ENCODE measurements around the gene FAM240A. TPM values are rescaled to one million over a fixed set of nuclear protein-coding genes. Genes with fewer than 3 reads are reported as not detected.

FAM240A gene
- total RNA-seq, 8 experiments from 2014 or later: 0.28 TPM; not detected in 7

GRCh38 chr3:46595819-46596314 is 16.5 kb upstream of the FAM240A start:
- ATAC-seq (replicated peaks in 6 of 8): peak in 2 of 8 experiments; percentile 63 to 76
- in situ Hi-C loops (cut with MboI; ENCODE audit: low pct_unique_long_range_greater_than_20kb in 2 of 9, low sequenced_read_pairs in 9 of 9, unreplicated experiment in 9 of 9): no loop called here
- Histone ChIP-seq H3K27ac (no peak overlapping the region), H3K4me1 (replicated peaks in 1 of 2) (peaks cover 8 to 11% of the 10 kb centered on the region in 2 donors), H3K4me3 (no peak overlapping the region)
- 0 to 81% (median 47%) methylated on average over 2 to 8 of the region's 8 CpGs; no CpG with 5 or more reads in 3 of the 10 experiments for WGBS, 10 experiments

GRCh38 chr3:46599590-46599989 is 12.7 kb upstream of the FAM240A start:
- H3K4me1 ChIP-seq (replicated peaks in 1 of 2): peaks cover 8 to 14% of the 10 kb centered on the region in 2 donors
- ATAC-seq (replicated peaks in 6 of 8): peak in 3 of 8 experiments; percentile 29 to 39 (median 31)
- peak overlapping the region in 1 of 2 donors; percentile 28 for H3K27ac ChIP-seq
- in situ Hi-C loops (cut with MboI; ENCODE audit: low pct_unique_long_range_greater_than_20kb in 2 of 9, low sequenced_read_pairs in 9 of 9, unreplicated experiment in 9 of 9): no loop called here
- no peak overlapping the region for H3K4me3 ChIP-seq
- WGBS, 10 experiments: 13 to 100% (median 57%) methylated on average over 1 to 3 of the region's 5 CpGs; no CpG with 5 or more reads in 4 of the 10 experiments

GRCh38 chr3:46603446-46604046 is 8.8 kb upstream of the FAM240A start:
- in situ Hi-C loops (cut with MboI; ENCODE audit: low pct_unique_long_range_greater_than_20kb in 2 of 9, low sequenced_read_pairs in 9 of 9, unreplicated experiment in 9 of 9): no loop called here
- H3K4me1 ChIP-seq (replicated peaks in 1 of 2): peaks cover 8 to 14% of the 10 kb centered on the region in 2 donors
- ATAC-seq (replicated peaks in 6 of 8): peak in 5 of 8 experiments; percentile 14 to 58 (median 36)
- H3K4me3 ChIP-seq: no peak overlapping the region
- 0 to 50% (median 14%) methylated on average over 1 of the region's 1 CpG; no CpG with 5 or more reads in 1 of the 10 experiments for WGBS, 10 experiments
- no peak overlapping the region for H3K27ac ChIP-seq

DNA sequence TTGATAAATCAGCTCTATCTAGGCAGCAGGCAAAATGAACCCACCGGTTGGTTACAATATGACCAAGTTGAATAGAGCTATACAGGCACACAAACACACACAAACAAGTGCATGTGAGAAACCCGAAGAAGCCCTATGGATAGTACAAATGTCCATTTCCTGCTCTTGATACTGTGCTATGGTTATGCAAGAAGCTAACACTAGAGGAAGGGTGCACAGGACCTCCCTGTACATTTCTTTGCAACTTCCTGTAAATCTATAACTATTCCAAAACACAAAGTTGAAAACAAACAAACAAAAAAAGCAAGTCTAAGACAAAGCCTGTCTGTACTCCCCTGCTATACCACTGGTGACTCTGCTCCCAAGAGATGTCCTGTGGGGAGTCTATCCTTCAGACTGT is 8.2 kb upstream of the FAM240A start:
- no peak overlapping the region for H3K4me3 ChIP-seq
- 67 to 100% (median 86%) methylated on average over 1 to 2 of the region's 2 CpGs; no CpG with 5 or more reads in 2 of the 10 experiments for WGBS, 10 experiments
- H3K27ac ChIP-seq: no peak overlapping the region
- ATAC-seq (replicated peaks in 6 of 8): no peak
- H3K4me1 ChIP-seq (replicated peaks in 1 of 2): peaks cover 6 to 13% of the 10 kb centered on the region in 2 donors
- in situ Hi-C loops (cut with MboI; ENCODE audit: low pct_unique_long_range_greater_than_20kb in 2 of 9, low sequenced_read_pairs in 9 of 9, unreplicated experiment in 9 of 9): no loop called here

- peaks cover 0 to 12% of the 10 kb centered on the region in 2 donors for H3K4me1 ChIP-seq (replicated peaks in 1 of 2)
- 20 to 93% (median 71%) methylated on average over 2 to 6 of the region's 6 CpGs; no CpG with 5 or more reads in 3 of the 10 experiments for WGBS, 10 experiments
- no peak overlapping the region for H3K4me3 ChIP-seq
- no peak overlapping the region for H3K27ac ChIP-seq
- ATAC-seq (replicated peaks in 6 of 8): peak in 3 of 8 experiments; percentile 8 to 71 (median 24)
- in situ Hi-C loops (cut with MboI; ENCODE audit: low pct_unique_long_range_greater_than_20kb in 2 of 9, low sequenced_read_pairs in 9 of 9, unreplicated experiment in 9 of 9): no loop called here
Observed at GRCh38 chr3:46607603-46608028, 4.7 kb upstream of the FAM240A start.

DNA sequence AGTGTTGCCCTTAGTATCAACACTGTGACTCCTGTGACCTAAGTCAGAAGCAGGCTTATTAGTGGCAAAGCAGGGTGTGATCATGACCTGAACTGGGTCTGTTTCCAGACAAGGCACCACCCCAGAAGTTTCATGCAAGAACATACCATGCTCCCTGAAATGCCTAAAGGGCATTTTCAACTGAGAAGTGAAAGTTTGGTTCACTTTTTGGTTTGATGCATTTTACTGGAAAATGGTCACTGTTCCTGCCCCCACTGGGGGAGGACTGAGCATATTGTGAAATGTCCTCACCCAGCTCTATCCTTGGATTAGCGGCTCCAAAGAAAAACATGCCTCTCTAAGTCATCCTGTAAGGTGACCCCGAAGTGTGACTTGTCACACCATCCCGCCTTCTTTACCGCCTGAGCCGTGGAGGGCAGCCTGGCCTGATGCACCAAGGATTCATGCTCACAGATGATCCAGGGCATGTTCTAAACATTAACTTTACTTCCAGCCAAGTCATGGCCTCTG is 3.1 kb upstream of the FAM240A start:
- WGBS, 10 experiments: 79 to 93% (median 87%) methylated on average over 2 to 5 of the region's 5 CpGs; no CpG with 5 or more reads in 6 of the 10 experiments
- in situ Hi-C loops (cut with MboI; ENCODE audit: low pct_unique_long_range_greater_than_20kb in 2 of 9, low sequenced_read_pairs in 9 of 9, unreplicated experiment in 9 of 9): no loop called here
- ATAC-seq (replicated peaks in 6 of 8): peak in 3 of 8 experiments; percentile 49 to 90 (median 69)
- no peak overlapping the region for H3K4me3 ChIP-seq
- H3K4me1 ChIP-seq (replicated peaks in 1 of 2): peaks cover 0 to 8% of the 10 kb centered on the region in 2 donors
- no peak overlapping the region for H3K27ac ChIP-seq

GRCh38 chr3:46609944-46610722 is 2.2 kb upstream of the FAM240A start:
- peak in 3 of 8 experiments; percentile 54 to 65 (median 65) for ATAC-seq (replicated peaks in 6 of 8)
- Histone ChIP-seq H3K4me3 (no peak overlapping the region), H3K27ac (no peak overlapping the region), H3K4me1 (replicated peaks in 1 of 2) (peaks cover 0 to 8% of the 10 kb centered on the region in 2 donors)
- 43 to 100% (median 91%) methylated on average over 1 to 9 of the region's 12 CpGs; no CpG with 5 or more reads in 1 of the 10 experiments for WGBS, 10 experiments
- in situ Hi-C loops (cut with MboI; ENCODE audit: low pct_unique_long_range_greater_than_20kb in 2 of 9, low sequenced_read_pairs in 9 of 9, unreplicated experiment in 9 of 9): no loop called here

- in situ Hi-C loops (cut with MboI; ENCODE audit: low pct_unique_long_range_greater_than_20kb in 2 of 9, low sequenced_read_pairs in 9 of 9, unreplicated experiment in 9 of 9): no loop called here
- WGBS, 10 experiments: 29 to 90% (median 74%) methylated on average over 1 to 6 of the region's 10 CpGs; no CpG with 5 or more reads in 3 of the 10 experiments
- no peak for ATAC-seq (replicated peaks in 6 of 8)
- no peak overlapping the region for H3K4me3 ChIP-seq
- peaks cover 0 to 8% of the 10 kb centered on the region in 2 donors for H3K4me1 ChIP-seq (replicated peaks in 1 of 2)
- H3K27ac ChIP-seq: no peak overlapping the region
Observed at GRCh38 chr3:46613313-46614005, 1.1 kb downstream of the FAM240A start.

DNA sequence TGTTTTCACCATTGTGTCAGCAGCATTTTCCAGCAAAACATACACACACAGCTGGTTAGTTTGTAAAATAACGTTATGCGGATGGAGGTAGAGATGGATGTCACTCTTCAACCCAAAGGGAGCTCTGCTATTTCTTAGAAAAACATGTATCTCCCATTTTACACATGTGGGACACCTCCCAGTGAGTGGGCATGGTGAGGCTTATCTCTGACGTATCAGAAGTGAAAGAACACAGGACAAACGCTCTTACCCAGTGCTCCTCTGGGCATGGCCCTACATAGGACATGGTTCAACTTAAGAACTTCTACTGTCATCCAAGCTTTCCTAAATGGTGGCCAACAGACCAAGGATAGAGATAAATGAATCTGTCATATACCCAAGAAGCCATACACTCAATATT is 2.1 kb downstream of the FAM240A start:
- peaks cover 0 to 8% of the 10 kb centered on the region in 2 donors for H3K4me1 ChIP-seq (replicated peaks in 1 of 2)
- H3K27ac ChIP-seq: no peak overlapping the region
- 57 to 100% (median 84%) methylated on average over 1 to 4 of the region's 4 CpGs; no CpG with 5 or more reads in 2 of the 10 experiments for WGBS, 10 experiments
- no peak for ATAC-seq (replicated peaks in 6 of 8)
- in situ Hi-C loops (cut with MboI; ENCODE audit: low pct_unique_long_range_greater_than_20kb in 2 of 9, low sequenced_read_pairs in 9 of 9, unreplicated experiment in 9 of 9): no loop called here
- no peak overlapping the region for H3K4me3 ChIP-seq

DNA sequence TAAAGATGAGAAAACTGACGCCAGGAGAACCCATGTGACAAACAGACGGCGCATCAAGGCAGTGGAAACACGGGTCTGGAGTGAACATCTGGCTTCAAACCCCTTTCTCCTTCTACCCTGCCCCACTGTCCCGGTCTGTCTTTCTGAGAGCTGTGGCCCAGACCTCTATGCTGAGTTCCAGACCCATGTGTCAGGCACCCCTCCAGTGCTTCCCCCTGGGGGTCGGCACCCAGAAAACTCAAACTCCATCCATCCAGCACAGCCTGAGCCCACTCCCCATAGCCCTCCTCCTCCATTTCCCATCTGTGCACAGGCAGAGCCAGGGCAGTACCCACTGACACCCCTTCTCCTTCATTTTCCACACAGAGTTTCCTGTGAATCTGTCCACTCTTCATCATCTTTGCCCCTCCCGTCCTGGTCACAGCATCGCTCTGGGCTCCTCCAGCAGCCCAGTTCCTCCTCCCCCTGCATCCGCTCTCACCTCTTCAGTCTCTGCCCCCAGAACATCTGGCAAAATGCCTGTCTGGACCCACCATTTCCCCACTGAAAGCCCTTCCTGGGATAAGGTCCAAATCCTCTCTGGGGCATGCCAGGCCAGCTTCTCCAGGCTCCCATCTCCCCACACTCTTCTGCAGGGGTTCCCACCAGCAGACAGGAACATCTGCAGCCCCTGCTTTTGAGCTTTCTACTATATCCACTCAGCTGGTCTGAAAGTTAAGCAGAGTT is 2.9 kb downstream of the FAM240A start:
- H3K4me3 ChIP-seq: no peak overlapping the region
- H3K27ac ChIP-seq: no peak overlapping the region
- in situ Hi-C loops (cut with MboI; ENCODE audit: low pct_unique_long_range_greater_than_20kb in 2 of 9, low sequenced_read_pairs in 9 of 9, unreplicated experiment in 9 of 9): no loop called here
- peaks cover 0 to 7% of the 10 kb centered on the region in 2 donors for H3K4me1 ChIP-seq (replicated peaks in 1 of 2)
- no peak for ATAC-seq (replicated peaks in 6 of 8)
- 60 to 94% (median 85%) methylated on average over 2 to 8 of the region's 9 CpGs; no CpG with 5 or more reads in 3 of the 10 experiments for WGBS, 10 experiments

GRCh38 chr3:46615976-46616375 is 3.7 kb downstream of the FAM240A start:
- WGBS, 10 experiments: 40 to 65% (median 54%) methylated on average over 1 to 3 of the region's 3 CpGs; no CpG with 5 or more reads in 4 of the 10 experiments
- peaks cover 0 to 7% of the 10 kb centered on the region in 2 donors for H3K4me1 ChIP-seq (replicated peaks in 1 of 2)
- ATAC-seq (replicated peaks in 6 of 8): no peak
- in situ Hi-C loops (cut with MboI; ENCODE audit: low pct_unique_long_range_greater_than_20kb in 2 of 9, low sequenced_read_pairs in 9 of 9, unreplicated experiment in 9 of 9): no loop called here
- H3K4me3 ChIP-seq: no peak overlapping the region
- no peak overlapping the region for H3K27ac ChIP-seq

DNA sequence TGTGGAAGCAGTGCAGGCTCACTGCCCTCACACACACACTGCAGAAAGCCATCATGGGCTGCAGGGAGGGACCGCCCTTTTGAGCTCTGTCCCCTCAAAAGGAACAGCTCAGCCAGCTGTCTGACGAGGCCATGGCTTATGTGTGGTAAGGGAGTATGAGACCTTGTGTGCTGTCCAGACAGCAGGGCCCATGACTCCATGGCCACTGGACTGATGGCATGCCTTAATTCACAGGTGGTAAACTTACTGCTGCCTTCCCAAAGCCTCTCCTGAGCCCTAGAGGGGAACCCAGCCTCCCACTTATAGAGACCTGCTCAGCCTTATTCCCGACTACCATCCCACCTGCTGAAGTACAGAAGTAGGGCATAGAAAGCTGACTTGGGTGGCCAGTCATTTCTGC is 5.6 kb downstream of the FAM240A start:
- 71 to 100% (median 80%) methylated on average over 1 to 2 of the region's 3 CpGs; no CpG with 5 or more reads in 7 of the 10 experiments for WGBS, 10 experiments
- no peak overlapping the region for H3K27ac ChIP-seq
- H3K4me1 ChIP-seq (replicated peaks in 1 of 2): peaks cover 0 to 4% of the 10 kb centered on the region in 2 donors
- in situ Hi-C loops (cut with MboI; ENCODE audit: low pct_unique_long_range_greater_than_20kb in 2 of 9, low sequenced_read_pairs in 9 of 9, unreplicated experiment in 9 of 9): no loop called here
- no peak for ATAC-seq (replicated peaks in 6 of 8)
- no peak overlapping the region for H3K4me3 ChIP-seq
